Psoas muscle (tissue), 8 donors: ENCODE data around the gene TMEM116. TPM values are rescaled to one million over a fixed set of nuclear protein-coding genes. Genes with fewer than 3 reads are reported as not detected.
A peak's percentile ranks its signal among the peaks of the same experiment; 100 is the strongest.

Experiments used
- ATAC-seq, 4 donors: fragments of 200-7000 bp; cut with Tn5 transposase; one replicate each; pipeline ENCODE4 v1.9.1; 2020; ENCODE audit warnings: moderate library complexity in 3 of 4, mild to moderate bottlenecking in 2 of 4
- DNase-seq, 2 donors: peaks; one replicate each; pipeline ENCODE4 v3.0.0-alpha.2; 2020
- H3K27ac ChIP-seq: fragments of 200-600 bp; one replicate; pipeline ENCODE4 v1.8.0; 2022
- H3K27me3 ChIP-seq, 3 donors: fragments of 200-600 bp in 1 of 3; one replicate each; pipeline versions ENCODE4 v1.6.1 to v1.8.0; 2013 to 2022; ENCODE audit warnings: low read length in 2 of 3, mild to moderate bottlenecking in 2 of 3, moderate library complexity in 1 of 3; ENCODE audit not compliant: insufficient read depth in 3 of 3
- H3K36me3 ChIP-seq, 2 donors: fragments of 200-600 bp in 1 of 2; one replicate each; pipeline versions ENCODE4 v1.6.1 to v1.8.0; 2013 to 2022; ENCODE audit warnings: low read depth in 1 of 2, mild to moderate bottlenecking in 1 of 2, moderate library complexity in 1 of 2; ENCODE audit not compliant: insufficient read depth in 1 of 2
- H3K4me1 ChIP-seq: fragments of 200-600 bp; one replicate; pipeline ENCODE4 v1.8.0; 2022
- H3K4me3 ChIP-seq: fragments of 200-600 bp; one replicate; pipeline ENCODE4 v1.8.0; 2022; ENCODE audit warnings: mild to moderate bottlenecking
- H3K9me3 ChIP-seq: fragments of 200-600 bp; one replicate; pipeline ENCODE4 v1.8.0; 2022
- CTCF ChIP-seq: fragments of 200-600 bp; IDR thresholded peaks from one replicate; pipeline ENCODE4 v1.8.0; 2022; ENCODE audit warnings: antibody characterized with exemption
- WGBS, 3 donors: extraction: QIAGEN DNeasy Blood & Tissue Kit; methylation state at CpG; one replicate each; pipeline versions ENCODE4 v1.1.6 to v1.1.7; 2013; 5-methylcytosine and 5-hydroxymethylcytosine counted together
- intact Hi-C, 2 donors: fragments of 100-400 bp; cut with DNase I; formaldehyde crosslinking; loops; one replicate each; pipeline versions ENCODE4 v1.11.0 to v1.14.2; 2022
- polyA plus RNA-seq, 3 donors: library from polyadenylated mRNA; stranded (reverse); fragments of 200-250 nt; gene quantifications; one replicate each; pipeline ENCODE4 v1.2.3, GENCODE V29; 2013
- total RNA-seq, 4 donors: library from RNA; stranded (reverse); fragmentation: NEBNext Ultra II Directional in 2 of 4; extraction: Animal tissue kit (Norgen Biotek cat#: 25700) in 2 of 4; gene quantifications; one replicate each; pipeline versions ENCODE4 v1.2.1 to v1.2.4, GENCODE V29; 2021 to 2023
- donor health status: healthy with polysubstance abuse.
- donor health status: DM: no; HTN: no; CAD: no; lungs with moderate emphysema.
- donor health status: Bipolar disorder and iron deficiency.
- donor health status: healthy.
- donor health status: DM: yes; HTN: yes; CAD: no.
- donor health status: DM: no; HTN: no; CAD: no.
- donor health status: DM: no; HTN: no; CAD: no.
- donor health status: DM: yes; HTN: yes; CAD: no.

The TMEM116 gene
- total and polyA plus RNA-seq, 7 donors: 3.2 to 12.5 (median 5.4) TPM

- H3K4me1 ChIP-seq: peaks cover 19% of the 10 kb centered on the region
- H3K36me3 ChIP-seq: peaks cover 3 to 63% of the 10 kb centered on the region in 2 donors
- no peak for TF ChIP-seq CTCF
- peak in 2 of 4 donors; percentile 50 to 59 for ATAC-seq
- intact Hi-C loops: no loop called here
- no peak overlapping the region for H3K4me3 ChIP-seq
- WGBS, 3 donors: 65 to 85% (median 67%) methylated on average over 2 of the region's 2 CpGs
- no peaks in the 10 kb centered on the region for H3K27me3 ChIP-seq
- H3K27ac ChIP-seq: no peak overlapping the region
- no peak for DNase-seq
- H3K9me3 ChIP-seq: no peaks in the 10 kb centered on the region
Observed at GRCh38 chr12:112018571-112019237, 5.7 kb upstream of the TMEM116 start.

GRCh38 chr12:112017041-112017440 is 4.1 kb upstream of the TMEM116 start:
- H3K27ac ChIP-seq: no peak overlapping the region
- 68 to 77% (median 75%) methylated on average over 1 of the region's 1 CpG for WGBS, 3 donors

GRCh38 chr12:112015938-112016337 is 3.0 kb upstream of the TMEM116 start:
- intact Hi-C loops: no loop called here
- Histone ChIP-seq H3K27ac (no peak overlapping the region), H3K4me1 (peaks cover 31% of the 10 kb centered on the region), H3K27me3 (no peaks in the 10 kb centered on the region), H3K36me3 (peaks cover 3 to 38% of the 10 kb centered on the region in 2 donors), H3K4me3 (no peak overlapping the region), H3K9me3 (no peaks in the 10 kb centered on the region)
- DNase-seq (no peak), ATAC-seq (no peak)
- no peak for TF ChIP-seq CTCF
- WGBS, 3 donors: 95 to 97% (median 97%) methylated on average over 6 of the region's 6 CpGs

More at GRCh38 chr12:112017041-112017440, 4.1 kb upstream of the TMEM116 start:
- Histone ChIP-seq H3K9me3 (no peaks in the 10 kb centered on the region), H3K4me3 (no peak overlapping the region), H3K4me1 (peaks cover 21% of the 10 kb centered on the region), H3K36me3 (peaks cover 3 to 47% of the 10 kb centered on the region in 2 donors), H3K27me3 (no peaks in the 10 kb centered on the region)
- no peak for TF ChIP-seq CTCF
- DNase-seq (no peak), ATAC-seq (no peak)
- intact Hi-C loops: no loop called here

- peak overlapping the region; percentile 98 for H3K27ac ChIP-seq
- WGBS, 3 donors: 2 to 3% (median 2%) methylated on average over 53 to 54 of the region's 54 CpGs
- peaks cover 3 to 26% of the 10 kb centered on the region in 2 donors for H3K36me3 ChIP-seq
- no peak for TF ChIP-seq CTCF
- intact Hi-C loops: loop anchor here (5.0 kb wide), 2 partner anchors 67 to 72 kb away; no protein-coding TSS in a partner anchor
- peaks cover 27% of the 10 kb centered on the region for H3K4me1 ChIP-seq
- DNase-seq (peak; percentile 50 to 71), ATAC-seq (peak; percentile 18 to 39 (median 26))
- no peaks in the 10 kb centered on the region for H3K9me3 ChIP-seq
- H3K27me3 ChIP-seq: no peaks in the 10 kb centered on the region
- peak overlapping the region; percentile 75 for H3K4me3 ChIP-seq
Observed at GRCh38 chr12:112013601-112014402, 837 bp upstream of the TMEM116 start.
